ENCODE data around the gene MACO1.

GRCh38 chr1:25432749-25433388 lies 2.2 kb downstream of the MACO1 start:
- no peak for TF ChIP-seq CTCF (IDR thresholded peaks at IDR 0.05)
- no peak for TF ChIP-seq POLR2AphosphoS5 (IDR thresholded peaks at IDR 0.05)
